ENCODE results near the gene DENND2A.
"Not testable (repeated sequence)": the region's sequence is repeated elsewhere in the genome, so short reads cannot be mapped to it uniquely, and the experiment has no call there.

DENND2A gene

DNA sequence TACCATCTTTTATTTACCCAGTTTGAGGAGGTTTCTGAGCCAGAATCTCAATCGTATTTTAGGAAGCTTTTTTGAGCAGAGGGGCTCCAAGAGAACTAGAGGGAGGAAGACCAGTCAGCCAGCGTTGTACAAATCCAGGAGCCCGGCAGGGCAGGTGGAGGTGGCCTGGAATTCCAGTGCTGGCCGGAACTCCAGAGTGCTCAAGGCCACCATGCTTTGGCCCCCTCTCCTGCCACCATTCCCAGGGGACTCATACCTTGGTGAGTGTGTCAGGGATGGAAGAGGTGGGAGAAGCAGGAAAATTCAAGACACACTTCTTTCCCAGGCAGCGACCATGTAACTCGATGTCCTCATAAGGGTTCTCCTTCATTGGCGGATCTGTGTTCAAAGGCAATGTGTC, 55.3 kb downstream of the DENND2A start:
- no peaks in the 10 kb centered on the region for H3K36me3 ChIP-seq (ENCODE audit: insufficient read depth, low read length)
- no peaks in the 10 kb centered on the region for H3K4me1 ChIP-seq (ENCODE audit: control insufficient read depth, insufficient read depth, low read length, unreplicated experiment)
- no peak overlapping the region for H3K4me3 ChIP-seq (ENCODE audit: low read depth, low read length)
- no peak overlapping the region for H3K27ac ChIP-seq (ENCODE audit: low read depth, low read length)
- H3K27me3 ChIP-seq (ENCODE audit: insufficient read depth, low read length) = peaks cover 6% of the 10 kb centered on the region; the same call in 1 of the 2 replicates
- no peak overlapping the region for H2AFZ ChIP-seq (ENCODE audit: low read length, unreplicated experiment)
- no peaks in the 10 kb centered on the region for H3K79me2 ChIP-seq (ENCODE audit: control insufficient read depth, insufficient read depth, low read length, unreplicated experiment)

DNA sequence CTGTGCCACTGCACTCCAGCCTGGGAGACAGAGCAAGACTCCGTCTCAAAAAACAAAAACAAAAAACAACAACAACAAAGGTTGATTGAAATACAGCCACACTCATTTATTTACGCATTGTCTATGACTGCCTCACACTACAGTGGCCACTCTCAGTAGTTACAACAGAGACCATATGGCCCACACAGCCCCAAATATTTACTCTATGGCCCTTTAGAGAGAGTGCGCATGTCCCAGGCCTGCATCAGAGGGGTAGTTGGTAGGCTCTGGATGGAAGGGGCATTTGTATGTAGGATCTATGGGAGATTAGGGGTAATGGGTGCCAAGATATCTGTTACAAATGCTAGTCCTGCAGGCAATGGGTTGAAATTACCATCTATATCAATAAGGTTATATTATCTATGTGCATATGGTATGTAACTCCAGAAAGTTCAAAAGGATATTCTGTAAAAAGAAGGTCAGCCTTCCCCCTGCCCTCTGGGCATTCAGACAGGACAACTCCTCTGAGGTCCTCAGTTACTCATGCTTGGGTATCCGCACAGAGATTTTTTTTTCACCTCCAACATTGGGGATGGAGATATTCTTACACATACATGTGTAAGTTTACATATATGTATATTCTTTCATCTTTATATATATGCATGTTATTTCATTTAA, 56.3 kb downstream of the DENND2A start:
- Histone ChIP-seq H3K27ac (ENCODE audit: low read depth, low read length) (no peak overlapping the region), H3K36me3 (ENCODE audit: insufficient read depth, low read length) (no peaks in the 10 kb centered on the region), H3K4me3 (ENCODE audit: low read depth, low read length) (no peak overlapping the region), H3K4me1 (ENCODE audit: control insufficient read depth, insufficient read depth, low read length, unreplicated experiment) (no peaks in the 10 kb centered on the region), H2AFZ (ENCODE audit: low read length, unreplicated experiment) (no peak overlapping the region), H3K79me2 (ENCODE audit: control insufficient read depth, insufficient read depth, low read length, unreplicated experiment) (no peaks in the 10 kb centered on the region), H3K27me3 (ENCODE audit: insufficient read depth, low read length) (peaks cover 6% of the 10 kb centered on the region; the same call in 1 of the 2 replicates)

DNA sequence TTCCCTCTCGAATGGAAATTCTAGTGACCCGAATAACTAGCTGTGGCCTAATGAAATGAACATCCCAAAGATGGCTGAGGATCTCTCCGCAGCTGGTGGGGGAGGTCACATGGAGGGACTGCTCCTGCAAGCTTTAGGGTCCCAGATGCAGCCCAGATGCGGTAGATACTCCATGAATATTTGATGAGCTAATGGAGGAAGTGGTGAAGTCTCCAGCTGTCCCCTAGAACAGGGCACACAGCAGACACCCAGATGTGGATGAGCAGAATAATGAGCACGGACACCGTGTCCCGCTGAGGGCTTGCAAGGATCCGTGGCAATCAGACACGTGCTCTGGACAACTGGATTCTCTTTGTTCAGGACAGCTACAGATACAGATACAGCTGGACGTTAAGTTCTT, 59.2 kb downstream of the DENND2A start:
- H3K36me3 ChIP-seq (ENCODE audit: insufficient read depth, low read length) = no peaks in the 10 kb centered on the region
- no peak overlapping the region for H3K4me3 ChIP-seq (ENCODE audit: low read depth, low read length)
- no peaks in the 10 kb centered on the region for H3K4me1 ChIP-seq (ENCODE audit: control insufficient read depth, insufficient read depth, low read length, unreplicated experiment)
- H3K79me2 ChIP-seq (ENCODE audit: control insufficient read depth, insufficient read depth, low read length, unreplicated experiment) = no peaks in the 10 kb centered on the region
- no peak overlapping the region for H2AFZ ChIP-seq (ENCODE audit: low read length, unreplicated experiment)
- H3K27ac ChIP-seq (ENCODE audit: low read depth, low read length) = no peak overlapping the region
- no peaks in the 10 kb centered on the region for H3K27me3 ChIP-seq (ENCODE audit: insufficient read depth, low read length)

DNA sequence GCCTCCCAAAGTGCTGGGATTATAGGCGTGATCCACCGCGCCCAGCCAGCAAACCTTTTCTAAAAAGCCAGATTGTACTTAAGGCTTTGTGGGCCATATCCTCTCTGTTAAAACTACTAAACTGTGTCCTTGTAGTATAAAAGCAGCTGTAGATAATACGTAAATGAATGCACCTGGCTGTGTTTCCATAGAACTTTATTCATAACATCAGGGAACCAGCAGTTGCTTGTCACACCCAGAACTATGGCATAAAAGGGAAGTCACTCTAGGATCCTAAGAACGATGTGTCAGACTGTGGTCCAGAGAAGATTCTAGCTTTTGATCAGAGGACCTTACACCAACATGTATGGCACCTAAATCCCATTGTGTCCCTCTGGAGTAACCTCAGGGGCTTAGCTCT, 63.0 kb downstream of the DENND2A start:
- Histone ChIP-seq H3K27me3 (ENCODE audit: insufficient read depth, low read length) (no peaks in the 10 kb centered on the region), H3K4me1 (ENCODE audit: control insufficient read depth, insufficient read depth, low read length, unreplicated experiment) (no peaks in the 10 kb centered on the region), H2AFZ (ENCODE audit: low read length, unreplicated experiment) (no peak overlapping the region), H3K79me2 (ENCODE audit: control insufficient read depth, insufficient read depth, low read length, unreplicated experiment) (no peaks in the 10 kb centered on the region), H3K27ac (ENCODE audit: low read depth, low read length) (no peak overlapping the region), H3K4me3 (ENCODE audit: low read depth, low read length) (no peak overlapping the region), H3K36me3 (ENCODE audit: insufficient read depth, low read length) (no peaks in the 10 kb centered on the region)

DNA sequence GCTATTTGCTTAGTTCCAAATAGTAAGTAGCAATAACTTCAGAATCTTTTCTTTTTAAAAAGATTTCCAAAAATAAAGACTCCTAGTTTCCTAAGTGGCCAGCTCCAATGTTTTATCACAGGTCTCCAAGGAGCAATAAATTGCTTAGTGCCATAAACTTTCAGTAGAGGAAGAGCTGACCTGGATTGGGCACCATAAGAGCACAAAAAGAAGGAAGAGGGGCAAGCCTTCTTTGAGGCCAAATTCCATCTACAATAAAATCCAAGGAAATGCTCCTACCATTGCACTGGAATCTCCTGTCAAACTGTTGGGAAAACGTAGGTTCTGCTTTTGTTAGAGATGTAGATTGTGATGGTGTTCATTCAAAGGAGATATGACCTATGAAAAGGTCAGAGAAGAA, 64.0 kb downstream of the DENND2A start:
- Histone ChIP-seq H3K4me3 (ENCODE audit: low read depth, low read length) (no peak overlapping the region), H3K36me3 (ENCODE audit: insufficient read depth, low read length) (no peaks in the 10 kb centered on the region), H3K27ac (ENCODE audit: low read depth, low read length) (no peak overlapping the region), H3K79me2 (ENCODE audit: control insufficient read depth, insufficient read depth, low read length, unreplicated experiment) (no peaks in the 10 kb centered on the region), H3K27me3 (ENCODE audit: insufficient read depth, low read length) (no peaks in the 10 kb centered on the region), H3K4me1 (ENCODE audit: control insufficient read depth, insufficient read depth, low read length, unreplicated experiment) (no peaks in the 10 kb centered on the region), H2AFZ (ENCODE audit: low read length, unreplicated experiment) (no peak overlapping the region)

DNA sequence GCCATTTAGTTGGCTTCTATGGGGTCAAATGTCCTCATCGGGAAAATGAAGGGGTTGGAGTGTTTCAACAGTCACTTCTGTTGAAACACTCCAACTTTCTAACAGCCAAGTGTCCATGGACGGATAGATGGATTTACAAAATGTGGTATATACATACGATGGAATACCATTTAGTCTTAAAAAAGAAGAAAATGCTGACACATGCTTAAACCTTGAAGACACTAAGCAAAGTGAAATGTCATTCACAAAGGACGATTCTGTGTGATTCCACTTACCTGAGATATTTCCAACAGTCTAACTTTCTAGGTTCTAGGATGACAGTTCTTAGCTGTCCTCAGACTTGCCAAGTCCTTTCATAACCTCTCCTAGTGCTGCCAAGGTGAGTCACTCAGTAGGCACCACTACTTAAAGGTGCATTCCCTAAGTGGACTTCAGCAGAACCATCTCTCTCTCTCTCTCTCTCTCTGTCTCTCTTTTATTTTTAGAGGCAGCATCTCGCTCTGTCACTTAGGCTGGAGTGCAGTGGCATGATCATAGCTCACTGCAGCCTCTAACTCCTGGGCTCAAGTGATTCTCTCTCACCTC, 69.0 kb downstream of the DENND2A start:
- peaks cover 11% of the 10 kb centered on the region for H3K4me1 ChIP-seq (ENCODE audit: control insufficient read depth, insufficient read depth, low read length, unreplicated experiment)
- no peak overlapping the region for H3K4me3 ChIP-seq (ENCODE audit: low read depth, low read length)
- no peaks in the 10 kb centered on the region for H3K79me2 ChIP-seq (ENCODE audit: control insufficient read depth, insufficient read depth, low read length, unreplicated experiment)
- no peaks in the 10 kb centered on the region for H3K27me3 ChIP-seq (ENCODE audit: insufficient read depth, low read length)
- H3K27ac ChIP-seq (ENCODE audit: low read depth, low read length) = no peak overlapping the region
- H3K36me3 ChIP-seq (ENCODE audit: insufficient read depth, low read length) = no peaks in the 10 kb centered on the region
- no peak overlapping the region for H2AFZ ChIP-seq (ENCODE audit: low read length, unreplicated experiment)

DNA sequence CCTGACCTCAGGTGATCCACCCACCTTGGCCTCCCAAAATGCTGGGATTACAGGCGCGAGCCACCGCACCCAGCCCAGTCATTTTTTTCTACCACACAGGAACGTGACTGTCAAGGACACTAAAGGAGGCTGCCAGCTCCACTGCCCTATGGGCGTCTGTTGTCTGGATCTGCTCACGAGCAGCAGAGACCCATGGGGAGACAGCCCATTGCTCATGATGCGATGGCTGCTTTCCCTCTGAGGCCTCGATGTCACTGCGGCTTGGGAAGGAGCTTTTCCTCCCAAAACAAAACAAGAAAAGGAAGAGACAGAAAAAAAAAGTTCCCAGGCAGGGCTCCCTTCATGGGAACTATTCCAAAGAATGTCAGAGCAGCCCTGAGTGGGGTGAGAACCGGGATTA, 70.5 kb downstream of the DENND2A start:
- Histone ChIP-seq H2AFZ (ENCODE audit: low read length, unreplicated experiment) (no peak overlapping the region), H3K4me3 (ENCODE audit: low read depth, low read length) (no peak overlapping the region), H3K27ac (ENCODE audit: low read depth, low read length) (no peak overlapping the region), H3K4me1 (ENCODE audit: control insufficient read depth, insufficient read depth, low read length, unreplicated experiment) (peaks cover 16% of the 10 kb centered on the region), H3K27me3 (ENCODE audit: insufficient read depth, low read length) (no peaks in the 10 kb centered on the region), H3K79me2 (ENCODE audit: control insufficient read depth, insufficient read depth, low read length, unreplicated experiment) (no peaks in the 10 kb centered on the region), H3K36me3 (ENCODE audit: insufficient read depth, low read length) (no peaks in the 10 kb centered on the region)

DNA sequence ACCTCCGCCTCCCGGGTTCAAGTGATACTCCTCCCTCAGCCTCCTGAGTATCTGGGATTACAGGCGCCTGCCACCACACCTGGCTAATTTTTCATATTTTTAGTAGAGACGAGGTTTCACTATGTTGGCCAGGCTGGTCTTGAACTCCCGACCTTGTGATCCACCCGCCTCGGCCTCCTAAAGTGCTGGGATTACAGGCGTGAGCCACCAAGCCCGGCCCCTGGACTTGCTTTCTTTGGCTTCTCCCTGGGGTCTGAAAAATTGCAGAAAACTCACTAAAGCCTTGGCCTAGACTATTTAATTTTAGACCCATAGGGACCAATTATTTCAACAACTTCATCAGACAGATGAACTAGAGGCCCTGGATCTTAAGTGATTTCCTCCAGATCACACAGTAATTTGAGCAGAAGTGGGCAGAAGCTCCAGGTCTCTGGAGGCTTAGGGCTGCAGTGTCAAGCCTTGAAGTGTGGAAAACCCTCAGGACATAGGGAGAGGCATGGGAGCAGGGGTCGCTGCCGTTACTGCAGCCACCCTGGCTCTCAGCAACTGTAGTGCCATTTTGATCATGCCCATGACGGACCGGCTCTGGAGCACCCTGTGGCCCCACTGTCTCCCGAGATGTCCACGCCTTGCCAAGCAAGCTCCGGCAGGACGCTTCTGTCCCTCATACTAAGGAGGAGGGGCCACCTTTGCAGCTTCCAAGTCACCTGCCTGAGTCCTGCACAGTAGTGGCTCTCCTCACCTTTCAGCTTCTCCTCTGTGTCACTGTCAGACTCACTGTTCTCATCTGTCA, 72.4 kb downstream of the DENND2A start:
- H3K79me2 ChIP-seq (ENCODE audit: control insufficient read depth, insufficient read depth, low read length, unreplicated experiment) = no peaks in the 10 kb centered on the region
- H3K4me3 ChIP-seq (ENCODE audit: low read depth, low read length) = no peak overlapping the region
- no peaks in the 10 kb centered on the region for H3K27me3 ChIP-seq (ENCODE audit: insufficient read depth, low read length)
- no peak overlapping the region for H2AFZ ChIP-seq (ENCODE audit: low read length, unreplicated experiment)
- no peaks in the 10 kb centered on the region for H3K36me3 ChIP-seq (ENCODE audit: insufficient read depth, low read length)
- no peak overlapping the region for H3K27ac ChIP-seq (ENCODE audit: low read depth, low read length)
- peaks cover 16% of the 10 kb centered on the region for H3K4me1 ChIP-seq (ENCODE audit: control insufficient read depth, insufficient read depth, low read length, unreplicated experiment)

DNA sequence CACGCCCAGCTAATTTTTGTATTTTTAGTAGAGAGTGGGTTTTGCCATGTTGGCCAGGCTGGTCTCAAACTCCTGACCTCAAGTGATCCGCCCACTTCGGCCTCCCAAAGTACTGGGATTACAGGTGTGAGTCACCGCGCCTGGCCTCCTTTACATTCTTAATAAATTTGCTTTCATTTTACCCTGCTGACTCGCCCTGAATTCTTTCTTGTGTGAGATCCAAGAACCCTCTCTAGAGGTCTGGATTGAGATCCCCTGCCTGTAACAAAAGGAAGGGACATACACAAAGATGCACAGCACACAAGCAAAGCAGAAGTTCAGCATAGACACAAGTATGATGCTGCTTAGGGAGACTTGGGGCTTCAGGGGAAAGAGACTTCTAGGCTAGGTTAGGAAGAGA, 74.4 kb downstream of the DENND2A start:
- H3K4me3 ChIP-seq (ENCODE audit: low read depth, low read length) = 0 out of 2 replicates have a peak overlapping the region, but pooled peaks have one; percentile 7
- H2AFZ ChIP-seq (ENCODE audit: low read length, unreplicated experiment) = peak overlapping the region; percentile 15
- not testable (repeated sequence) for H3K79me2 ChIP-seq (ENCODE audit: control insufficient read depth, insufficient read depth, low read length, unreplicated experiment); H3K27me3 ChIP-seq (ENCODE audit: insufficient read depth, low read length); H3K36me3 ChIP-seq (ENCODE audit: insufficient read depth, low read length)
- H3K27ac ChIP-seq (ENCODE audit: low read depth, low read length) = peak overlapping the region; percentile 54
- H3K4me1 ChIP-seq (ENCODE audit: control insufficient read depth, insufficient read depth, low read length, unreplicated experiment) = peaks cover 16% of the 10 kb centered on the region

DNA sequence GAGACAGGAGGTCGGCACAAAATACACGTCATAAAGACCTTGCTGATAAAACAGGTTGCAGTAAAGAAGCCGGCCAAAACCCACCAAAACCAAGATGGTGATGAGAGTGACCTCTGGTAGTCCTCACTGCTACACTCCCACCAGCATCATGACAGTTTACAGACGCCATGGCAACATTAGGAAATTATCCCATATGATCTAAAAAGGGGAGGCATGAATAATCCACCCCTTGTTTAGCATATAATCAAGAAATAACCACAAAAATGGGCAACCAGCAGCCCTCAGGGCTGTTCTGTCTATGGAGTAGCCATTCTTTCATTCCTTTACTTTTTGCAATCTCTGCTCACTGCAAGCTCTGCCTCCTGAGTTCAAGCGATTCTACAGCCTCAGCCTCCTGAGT, 74.9 kb downstream of the DENND2A start:
- not testable (repeated sequence) for H3K27ac ChIP-seq (ENCODE audit: low read depth, low read length)

DNA sequence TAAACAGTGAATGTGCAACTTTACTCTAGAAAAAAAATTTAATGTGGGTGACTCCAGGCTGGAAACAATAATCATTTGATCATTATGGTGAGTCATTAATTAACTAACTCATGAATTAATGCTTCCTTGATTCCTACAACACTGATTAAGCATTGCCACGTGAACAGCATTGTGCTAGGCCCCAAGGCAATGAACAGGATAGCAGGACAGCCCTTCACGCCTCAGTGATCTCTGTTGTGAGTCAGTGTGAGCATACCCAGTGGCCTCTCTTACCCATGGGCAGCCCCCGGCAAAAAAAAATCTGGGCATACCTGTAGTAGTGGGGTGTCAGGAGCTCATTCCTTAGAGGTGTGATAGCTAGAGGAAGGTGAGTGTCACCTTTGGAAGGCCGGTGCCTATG, 76.0 kb downstream of the DENND2A start:
- Histone ChIP-seq H3K27ac (ENCODE audit: low read depth, low read length) (no peak overlapping the region), H2AFZ (ENCODE audit: low read length, unreplicated experiment) (no peak overlapping the region), H3K4me3 (ENCODE audit: low read depth, low read length) (no peak overlapping the region), H3K79me2 (ENCODE audit: control insufficient read depth, insufficient read depth, low read length, unreplicated experiment) (no peaks in the 10 kb centered on the region), H3K27me3 (ENCODE audit: insufficient read depth, low read length) (no peaks in the 10 kb centered on the region), H3K36me3 (ENCODE audit: insufficient read depth, low read length) (no peaks in the 10 kb centered on the region), H3K4me1 (ENCODE audit: control insufficient read depth, insufficient read depth, low read length, unreplicated experiment) (peaks cover 16% of the 10 kb centered on the region)

More for the DNA sequence above, 74.9 kb downstream of the DENND2A start:
- H3K27me3 ChIP-seq (ENCODE audit: insufficient read depth, low read length); H2AFZ ChIP-seq (ENCODE audit: low read length, unreplicated experiment); H3K4me3 ChIP-seq (ENCODE audit: low read depth, low read length); H3K79me2 ChIP-seq (ENCODE audit: control insufficient read depth, insufficient read depth, low read length, unreplicated experiment); H3K36me3 ChIP-seq (ENCODE audit: insufficient read depth, low read length): not testable (repeated sequence)
- H3K4me1 ChIP-seq (ENCODE audit: control insufficient read depth, insufficient read depth, low read length, unreplicated experiment) = peaks cover 16% of the 10 kb centered on the region
